ENCODE data around the gene SF3B3.

The SF3B3 gene

DNA sequence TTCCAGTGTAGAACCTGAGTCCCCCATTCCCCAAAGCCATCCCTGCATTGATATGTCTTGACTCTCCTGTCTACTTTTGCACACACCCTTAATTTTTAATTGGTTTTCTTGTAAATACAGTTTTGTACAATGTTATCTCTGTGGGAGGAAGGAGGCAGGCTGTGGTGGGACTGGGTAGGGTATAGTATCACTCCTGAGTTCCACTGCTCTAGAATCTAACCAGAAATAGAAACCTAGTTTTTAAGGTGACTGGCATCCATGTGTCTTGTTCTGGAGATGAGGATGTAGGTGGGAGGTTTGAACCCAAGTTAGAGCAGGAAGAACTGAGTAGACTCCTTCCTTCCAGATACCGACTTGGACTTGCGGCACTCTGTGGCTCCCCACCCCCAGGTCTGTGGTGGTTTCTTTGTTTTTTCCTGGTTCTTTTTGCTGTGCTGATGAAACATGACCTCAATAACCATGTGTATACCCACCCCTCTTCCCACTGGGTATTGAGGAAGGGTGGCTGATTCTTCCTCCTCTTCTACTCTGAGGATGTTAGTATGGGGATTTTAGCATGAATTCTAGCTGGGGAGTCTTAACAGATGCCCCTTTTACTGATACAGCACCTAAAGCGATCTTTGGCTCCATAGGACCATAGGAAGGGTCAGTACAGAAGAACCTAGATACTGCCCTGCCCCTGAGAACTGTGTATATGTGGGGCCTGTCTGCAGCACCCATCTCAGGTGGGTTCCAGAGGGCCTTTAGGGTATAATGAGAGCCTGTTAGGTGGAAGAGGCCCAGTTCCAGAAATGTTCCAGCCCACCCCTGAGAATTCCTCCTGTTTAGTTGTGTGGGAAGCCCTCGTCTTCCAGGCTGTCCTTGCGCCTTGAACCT is 48.7 kb downstream of the SF3B3 start:
- no peak for DNase-seq (ENCODE audit: low read depth, low spot score)
- TF ChIP-seq, protein P1, sequence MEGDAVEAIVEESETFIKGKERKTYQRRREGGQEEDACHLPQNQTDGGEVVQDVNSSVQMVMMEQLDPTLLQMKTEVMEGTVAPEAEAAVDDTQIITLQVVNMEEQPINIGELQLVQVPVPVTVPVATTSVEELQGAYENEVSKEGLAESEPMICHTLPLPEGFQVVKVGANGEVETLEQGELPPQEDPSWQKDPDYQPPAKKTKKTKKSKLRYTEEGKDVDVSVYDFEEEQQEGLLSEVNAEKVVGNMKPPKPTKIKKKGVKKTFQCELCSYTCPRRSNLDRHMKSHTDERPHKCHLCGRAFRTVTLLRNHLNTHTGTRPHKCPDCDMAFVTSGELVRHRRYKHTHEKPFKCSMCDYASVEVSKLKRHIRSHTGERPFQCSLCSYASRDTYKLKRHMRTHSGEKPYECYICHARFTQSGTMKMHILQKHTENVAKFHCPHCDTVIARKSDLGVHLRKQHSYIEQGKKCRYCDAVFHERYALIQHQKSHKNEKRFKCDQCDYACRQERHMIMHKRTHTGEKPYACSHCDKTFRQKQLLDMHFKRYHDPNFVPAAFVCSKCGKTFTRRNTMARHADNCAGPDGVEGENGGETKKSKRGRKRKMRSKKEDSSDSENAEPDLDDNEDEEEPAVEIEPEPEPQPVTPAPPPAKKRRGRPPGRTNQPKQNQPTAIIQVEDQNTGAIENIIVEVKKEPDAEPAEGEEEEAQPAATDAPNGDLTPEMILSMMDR (IDR thresholded peaks at IDR 0.05; ENCODE audit: insufficient read depth, low read length, missing control alignments), result no peak
- POLR2A ChIA-PET, result interaction anchor here (1.2 to 1.9 kb wide), 3 partner anchors 8 to 79 kb away, joined by 3 to 7 read pairs (median 5); no protein-coding TSS in a partner anchor
- no peak overlapping the region for H3K4me3 ChIP-seq (ENCODE audit: low read depth, low read length)
- CTCF ChIA-PET, result interaction anchor here (0.7 to 5.9 kb wide), 6 partner anchors 8 to 199 kb away, joined by 3 to 51 read pairs (median 10); no protein-coding TSS in a partner anchor

DNA sequence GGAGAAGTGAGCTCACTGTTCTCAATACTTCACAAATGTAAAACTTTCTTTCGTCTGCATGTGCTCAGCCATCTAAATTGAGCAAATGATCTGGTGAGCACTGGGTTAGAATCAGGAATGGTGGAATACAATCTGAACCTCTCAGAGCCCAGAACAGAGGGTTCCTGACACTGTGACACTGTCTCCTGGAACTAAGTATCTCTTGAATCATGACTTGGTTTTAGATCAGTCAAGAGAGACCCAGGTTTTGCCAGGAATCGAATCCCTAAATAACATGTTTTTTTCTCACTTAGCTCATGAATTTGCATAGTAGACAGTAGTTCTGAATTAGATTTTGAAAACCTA is 49.3 kb downstream of the SF3B3 start:
- POLR2A ChIA-PET, result interaction anchor here (0.8 to 1.9 kb wide), 5 partner anchors 8 to 79 kb away, joined by 3 to 7 read pairs (median 5); no protein-coding TSS in a partner anchor
- DNase-seq (ENCODE audit: low read depth, low spot score), result no peak
- CTCF ChIA-PET, result interaction anchor here (0.7 to 5.9 kb wide), 9 partner anchors 9 to 198 kb away, joined by 3 to 51 read pairs (median 6); no protein-coding TSS in a partner anchor
- TF ChIP-seq, protein P1 (IDR thresholded peaks at IDR 0.05; ENCODE audit: insufficient read depth, low read length, missing control alignments), result no peak
- no peak overlapping the region for H3K4me3 ChIP-seq (ENCODE audit: low read depth, low read length)

DNA sequence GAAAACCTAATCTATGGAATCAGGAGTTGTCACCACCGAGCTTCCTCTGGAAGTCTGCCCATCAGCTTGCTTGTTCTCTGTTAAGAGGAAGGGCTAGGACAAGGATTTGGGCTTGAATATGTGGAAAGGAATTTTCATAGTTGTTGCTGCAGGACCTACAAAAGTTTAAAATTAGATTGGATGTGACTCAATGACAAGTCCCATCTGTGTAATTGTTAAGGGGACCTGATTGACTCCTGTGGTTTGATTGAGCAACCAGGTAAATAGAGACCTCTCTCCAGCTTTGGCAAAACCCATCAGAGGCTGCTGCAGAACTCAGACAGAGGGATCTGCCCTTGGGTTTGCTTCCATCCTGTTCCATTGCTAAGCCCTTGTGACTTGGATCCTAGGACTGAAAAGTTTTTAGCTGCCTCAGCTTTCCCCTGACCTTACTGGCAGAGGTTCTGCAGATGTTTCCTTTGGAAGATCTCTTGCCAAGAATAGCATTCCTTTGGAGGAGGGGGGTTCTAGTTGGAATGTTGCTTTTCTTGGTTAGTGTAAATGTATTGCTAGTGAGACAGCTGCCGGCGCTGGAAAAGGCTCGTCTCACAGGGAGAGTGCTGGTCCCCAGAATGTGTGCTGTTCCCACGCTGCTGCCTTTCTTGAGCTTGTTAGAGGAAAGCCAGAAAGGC is 50.0 kb downstream of the SF3B3 start:
- CTCF ChIA-PET, result interaction anchor here (1.0 to 5.9 kb wide), 8 partner anchors 8 to 197 kb away, joined by 3 to 51 read pairs (median 7); no protein-coding TSS in a partner anchor
- DNase-seq (ENCODE audit: low read depth, low spot score), result peak; percentile 68
- POLR2A ChIA-PET, result interaction anchor here (0.7 to 1.9 kb wide), 6 partner anchors 9 to 78 kb away, joined by 3 to 7 read pairs (median 4); no protein-coding TSS in a partner anchor
- H3K4me3 ChIP-seq (ENCODE audit: low read depth, low read length), result no peak overlapping the region
- TF ChIP-seq, protein P1 (IDR thresholded peaks at IDR 0.05; ENCODE audit: insufficient read depth, low read length, missing control alignments), result no peak

GRCh38 chr16:70574595-70575271 is 51.1 kb downstream of the SF3B3 start:
- DNase-seq (ENCODE audit: low read depth, low spot score), result no peak
- H3K4me3 ChIP-seq (ENCODE audit: low read depth, low read length), result no peak overlapping the region
- ChIA-PET POLR2A (interaction anchor here (0.6 to 1.9 kb wide), 3 partner anchors 10 to 61 kb away, joined by 3 to 7 read pairs (median 6); no protein-coding TSS in a partner anchor), CTCF (interaction anchor here (2.2 to 5.9 kb wide), 3 partner anchors 10 to 79 kb away, joined by 11 to 51 read pairs (median 12); no protein-coding TSS in a partner anchor)
- TF ChIP-seq, protein P1 (IDR thresholded peaks at IDR 0.05; ENCODE audit: insufficient read depth, low read length, missing control alignments), result no peak

DNA sequence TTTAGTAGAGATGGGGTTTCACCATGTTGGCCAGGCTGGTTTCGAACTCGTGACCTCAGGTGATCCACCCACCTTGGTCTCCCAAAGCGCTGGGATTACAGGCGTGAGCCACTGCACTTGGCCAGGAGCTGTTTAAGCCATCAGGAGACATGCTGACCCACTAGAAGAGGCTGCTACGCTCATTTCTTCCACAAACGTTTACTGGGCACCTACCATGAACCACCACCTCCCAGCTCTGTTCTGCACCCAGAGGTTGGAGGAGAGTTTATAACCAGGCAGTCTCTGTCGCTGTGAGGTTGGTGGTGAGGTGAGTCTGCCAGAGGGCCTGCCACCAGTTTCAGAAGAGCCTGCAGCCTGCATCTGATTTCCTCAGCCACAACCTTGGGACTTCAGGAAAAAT is 51.8 kb downstream of the SF3B3 start:
- TF ChIP-seq, protein P1 (IDR thresholded peaks at IDR 0.05; ENCODE audit: insufficient read depth, low read length, missing control alignments), result no peak
- ChIA-PET POLR2A (interaction anchor here (0.6 kb wide), 1 partner anchor 27 kb away, joined by 3 read pairs; no protein-coding TSS in a partner anchor), CTCF (interaction anchor here (3.5 to 5.9 kb wide), 2 partner anchors 16 to 78 kb away, joined by 11 to 51 read pairs; no protein-coding TSS in a partner anchor)
- DNase-seq (ENCODE audit: low read depth, low spot score), result no peak
- no peak overlapping the region for H3K4me3 ChIP-seq (ENCODE audit: low read depth, low read length)

Data from AG04449 (cell line).